ENCODE data around the gene HLA-A.

Gene HLA-A

GRCh38 chr6:29942275-29943052 lies at the start of gene HLA-A:
Gene HLA-A (plus strand): TSS chr6:29942532. CDS start chr6:29942554, 22 bp downstream.
- H3K4me3 ChIP-seq, result peak within 1 kb of the TSS; percentile 88
- DNase-seq (ENCODE audit: low spot score), result peak; percentile 96
- no peak for TF ChIP-seq CTCF (IDR thresholded peaks at IDR 0.05)
- peak within 1 kb of the TSS; percentile 84 to 97 for H3K27ac ChIP-seq

DNA sequence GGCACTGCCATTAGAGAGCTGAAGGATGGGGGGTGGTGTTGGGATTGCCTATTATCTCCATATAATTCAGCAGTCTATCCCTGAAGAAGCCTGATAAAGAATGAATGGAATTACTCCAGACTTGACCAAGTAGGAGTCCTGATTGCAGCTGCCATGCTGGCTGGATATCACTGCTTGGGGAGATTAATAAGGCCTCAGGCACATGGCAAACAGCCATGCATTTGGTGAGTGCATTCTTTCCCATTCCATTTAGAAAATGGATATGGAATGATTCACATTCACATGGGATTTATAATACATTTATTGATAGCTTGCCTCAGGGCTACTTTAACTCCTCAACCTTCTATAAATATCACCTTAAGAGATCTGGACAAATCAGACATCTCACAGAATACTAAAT lies 49.6 kb upstream of the HLA-A start:
- Histone ChIP-seq H3K27ac (no peak overlapping the region), H3K4me3 (no peak overlapping the region)
- no peak for DNase-seq (ENCODE audit: low spot score)
- no peak for TF ChIP-seq CTCF (IDR thresholded peaks at IDR 0.05)

DNA sequence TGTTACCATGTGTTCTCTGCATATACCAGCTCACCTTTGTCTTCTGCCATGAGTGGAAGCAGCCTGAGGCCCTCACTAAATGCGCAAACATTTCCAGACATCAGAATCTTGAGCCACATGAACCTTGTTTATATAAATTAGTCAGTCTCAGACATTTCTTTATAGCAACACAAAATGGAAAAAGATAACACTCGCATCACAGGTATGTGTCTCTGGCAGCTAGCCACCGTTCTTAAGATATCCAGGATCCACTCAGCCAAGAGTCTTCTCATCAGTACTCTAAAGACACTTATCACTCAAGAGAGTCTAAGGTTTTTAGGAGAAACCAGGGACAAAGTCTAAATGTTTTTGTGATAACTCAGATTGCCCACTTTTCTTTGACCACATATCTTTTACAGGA lies 43.1 kb upstream of the HLA-A start:
- no peak for TF ChIP-seq CTCF (IDR thresholded peaks at IDR 0.05)

GRCh38 chr6:29905286-29905685 lies 37.0 kb upstream of the HLA-A start:
- DNase-seq (ENCODE audit: low spot score), result no peak
- no peak overlapping the region for H3K4me3 ChIP-seq
- TF ChIP-seq CTCF (IDR thresholded peaks at IDR 0.05), result no peak
- no peak overlapping the region for H3K27ac ChIP-seq

More for the DNA sequence above, 43.1 kb upstream of the HLA-A start:
- no peak for DNase-seq (ENCODE audit: low spot score)
- Histone ChIP-seq H3K27ac (no peak overlapping the region), H3K4me3 (no peak overlapping the region)

- DNase-seq (ENCODE audit: low spot score), result no peak
- no peak for TF ChIP-seq CTCF (IDR thresholded peaks at IDR 0.05)
- H3K4me3 ChIP-seq, result no peak overlapping the region
- H3K27ac ChIP-seq, result no peak overlapping the region
Measured at GRCh38 chr6:29907637-29908340, 34.5 kb upstream of the HLA-A start.

DNA sequence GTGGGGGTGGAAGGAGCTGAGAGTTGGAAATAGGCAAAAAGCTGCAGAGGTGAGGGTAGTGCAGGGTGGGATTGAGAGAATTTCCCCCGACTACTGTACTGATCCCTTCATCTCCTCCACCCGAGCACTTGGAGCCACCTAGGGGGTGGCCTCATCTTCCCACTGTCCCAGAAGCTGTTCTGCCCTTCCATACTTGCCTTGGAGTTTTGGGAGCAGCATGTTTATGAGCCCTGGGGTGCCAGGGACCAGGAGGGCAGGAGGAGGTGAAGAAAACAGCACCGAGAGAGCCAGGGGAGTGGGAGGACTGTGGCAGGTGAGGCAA lies 34.0 kb upstream of the HLA-A start:
- Histone ChIP-seq H3K4me3 (no peak overlapping the region), H3K27ac (no peak overlapping the region)
- DNase-seq (ENCODE audit: low spot score), result peak; percentile 35
- no peak for TF ChIP-seq CTCF (IDR thresholded peaks at IDR 0.05)

GRCh38 chr6:29908710-29909109 lies 33.6 kb upstream of the HLA-A start:
- Histone ChIP-seq H3K27ac (no peak overlapping the region), H3K4me3 (no peak overlapping the region)
- peak; percentile 7 for DNase-seq (ENCODE audit: low spot score)
- TF ChIP-seq CTCF (IDR thresholded peaks at IDR 0.05), result no peak
